ENCODE data around the gene C4A.
"Not testable (repeated sequence)": the region's sequence is repeated elsewhere in the genome, so short reads cannot be mapped to it uniquely, and the experiment has no call there.

DNA sequence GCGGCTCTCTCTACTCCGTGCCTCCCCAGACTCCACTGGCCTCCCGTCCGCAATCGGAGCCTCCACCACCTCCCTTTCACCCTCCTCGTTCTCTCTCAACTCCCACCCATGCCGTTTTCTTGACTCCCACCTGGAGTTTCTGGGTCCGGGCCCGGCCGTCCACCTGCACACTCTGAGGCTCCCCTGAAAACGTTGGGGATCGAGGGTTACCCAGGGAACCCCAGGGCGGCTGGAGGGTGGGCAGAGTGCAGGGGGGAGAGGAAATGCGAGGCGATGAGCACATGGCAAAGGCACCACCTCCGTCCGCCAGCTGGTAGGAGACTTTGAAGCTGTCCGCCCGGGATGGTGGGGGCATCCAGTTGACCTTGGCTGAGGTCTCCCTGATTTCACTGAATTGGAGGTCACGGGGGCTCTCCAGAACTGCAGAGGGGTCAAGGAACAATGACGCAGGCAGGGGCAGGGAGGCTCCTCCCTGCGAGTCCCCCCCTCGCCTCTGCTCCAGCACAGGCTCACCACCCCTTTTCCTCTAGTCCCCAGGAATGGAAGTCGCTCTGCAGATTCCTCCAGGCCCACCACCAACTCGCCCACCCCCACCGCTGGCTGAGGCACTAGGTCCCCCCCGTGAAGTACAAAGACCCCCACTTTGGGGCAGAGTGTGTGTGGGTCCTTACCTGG lies 29.1 kb downstream of the C4A start:
- TF ChIP-seq, protein P1, sequence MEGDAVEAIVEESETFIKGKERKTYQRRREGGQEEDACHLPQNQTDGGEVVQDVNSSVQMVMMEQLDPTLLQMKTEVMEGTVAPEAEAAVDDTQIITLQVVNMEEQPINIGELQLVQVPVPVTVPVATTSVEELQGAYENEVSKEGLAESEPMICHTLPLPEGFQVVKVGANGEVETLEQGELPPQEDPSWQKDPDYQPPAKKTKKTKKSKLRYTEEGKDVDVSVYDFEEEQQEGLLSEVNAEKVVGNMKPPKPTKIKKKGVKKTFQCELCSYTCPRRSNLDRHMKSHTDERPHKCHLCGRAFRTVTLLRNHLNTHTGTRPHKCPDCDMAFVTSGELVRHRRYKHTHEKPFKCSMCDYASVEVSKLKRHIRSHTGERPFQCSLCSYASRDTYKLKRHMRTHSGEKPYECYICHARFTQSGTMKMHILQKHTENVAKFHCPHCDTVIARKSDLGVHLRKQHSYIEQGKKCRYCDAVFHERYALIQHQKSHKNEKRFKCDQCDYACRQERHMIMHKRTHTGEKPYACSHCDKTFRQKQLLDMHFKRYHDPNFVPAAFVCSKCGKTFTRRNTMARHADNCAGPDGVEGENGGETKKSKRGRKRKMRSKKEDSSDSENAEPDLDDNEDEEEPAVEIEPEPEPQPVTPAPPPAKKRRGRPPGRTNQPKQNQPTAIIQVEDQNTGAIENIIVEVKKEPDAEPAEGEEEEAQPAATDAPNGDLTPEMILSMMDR (IDR thresholded peaks at IDR 0.05), result not testable (repeated sequence)
- not testable (repeated sequence) for TF ChIP-seq POLR2A, POLR2AphosphoS5 (IDR thresholded peaks at IDR 0.05)
